Activated gamma-delta T cell treated with anti-CD3 and anti-CD28 coated beads, Interleukin-2, amount 50 U/mL, for 16 hours (primary cell): Measurements from ENCODE around the gene TMEM218.

Source experiments
- DNase-seq: peaks from one replicate; pipeline ENCODE4 v3.0.0-alpha.2; 2020; ENCODE audit warnings: low read depth

Gene TMEM218

GRCh38 chr11:125129316-125129993 is 18.0 kb upstream of the TMEM218 start:
- DNase-seq: no peak

GRCh38 chr11:125128450-125128849 is 17.0 kb upstream of the TMEM218 start:
- no peak for DNase-seq

DNA sequence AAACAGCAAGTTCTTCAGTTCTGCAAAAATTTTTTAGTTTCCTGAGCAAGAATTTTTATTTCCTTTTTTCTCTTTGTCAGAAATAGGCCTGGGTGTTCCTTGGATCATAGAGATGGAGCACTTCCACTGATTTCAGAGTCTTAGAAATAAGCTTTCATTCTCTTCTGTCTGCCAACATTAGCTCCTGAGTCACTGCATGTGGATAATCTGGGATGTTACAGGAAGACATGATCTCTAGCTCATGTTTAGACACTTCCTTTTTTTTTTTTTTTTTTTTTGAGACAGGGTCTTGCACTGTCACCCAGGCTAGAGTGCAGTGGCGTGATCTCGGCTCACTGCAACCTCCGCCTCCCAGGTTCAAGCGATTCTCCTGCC is 13.2 kb upstream of the TMEM218 start:
- DNase-seq: no peak

GRCh38 chr11:125123947-125124617 is 12.7 kb upstream of the TMEM218 start:
- no peak for DNase-seq

DNA sequence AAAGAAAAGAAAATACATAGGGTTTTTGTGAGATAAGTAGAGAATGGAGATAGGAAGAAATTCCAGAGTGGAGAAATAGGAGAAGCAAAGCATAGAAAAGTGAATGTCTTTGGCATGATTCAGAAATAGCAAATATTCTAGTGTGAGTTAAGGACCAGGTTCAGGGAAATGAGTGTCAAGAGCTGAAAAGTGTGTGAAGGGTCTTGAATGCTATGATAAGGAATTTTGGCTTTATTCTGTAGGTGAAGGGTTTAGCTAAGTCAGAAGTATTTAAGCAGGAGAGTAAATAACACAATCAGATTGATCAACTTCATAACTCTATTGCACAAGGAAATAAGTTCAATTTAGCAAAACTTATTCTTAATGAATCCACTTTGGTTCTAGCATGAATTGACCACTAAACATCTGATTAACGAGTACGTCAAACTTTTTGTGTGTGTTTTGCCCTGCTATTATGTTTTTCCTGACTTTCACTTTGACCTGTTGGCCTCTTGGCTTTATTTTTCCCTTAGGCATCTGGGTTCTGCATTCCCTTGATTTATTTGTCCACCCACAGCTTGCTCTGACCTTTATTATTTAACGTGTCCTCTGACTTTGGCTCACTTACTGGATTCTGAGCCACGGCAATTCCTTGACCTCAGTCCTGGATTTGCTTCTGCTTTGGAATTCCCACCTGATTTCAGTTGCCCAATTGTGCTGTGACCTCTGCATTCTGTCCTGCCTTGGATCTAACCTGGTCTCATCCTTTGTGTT is 11.9 kb upstream of the TMEM218 start:
- no peak for DNase-seq

DNA sequence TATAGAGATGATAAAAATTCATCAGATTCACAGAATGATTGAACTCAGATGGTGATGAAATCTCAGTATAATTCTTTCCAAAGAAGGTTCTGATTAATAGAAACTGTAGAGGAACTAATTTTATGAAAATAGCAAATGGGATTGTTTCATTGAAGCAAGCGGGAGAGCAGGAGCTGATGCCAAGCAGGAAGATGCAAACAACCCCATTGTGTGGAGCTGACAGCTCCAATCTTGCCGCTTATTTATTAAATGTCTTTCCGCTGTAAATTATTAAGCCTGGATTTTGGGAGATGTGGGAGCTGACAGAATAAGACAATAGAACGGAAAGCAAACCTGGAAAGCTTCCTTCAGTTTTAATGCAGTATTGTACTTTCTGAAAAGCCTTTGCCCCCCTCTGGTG is 6.0 kb upstream of the TMEM218 start:
- no peak for DNase-seq

GRCh38 chr11:125114518-125114917 is 3.1 kb upstream of the TMEM218 start:
- no peak for DNase-seq

- DNase-seq: no peak
These were observed 780 bp upstream of the TMEM218 start for GRCh38 chr11:125112208-125112604.

DNA sequence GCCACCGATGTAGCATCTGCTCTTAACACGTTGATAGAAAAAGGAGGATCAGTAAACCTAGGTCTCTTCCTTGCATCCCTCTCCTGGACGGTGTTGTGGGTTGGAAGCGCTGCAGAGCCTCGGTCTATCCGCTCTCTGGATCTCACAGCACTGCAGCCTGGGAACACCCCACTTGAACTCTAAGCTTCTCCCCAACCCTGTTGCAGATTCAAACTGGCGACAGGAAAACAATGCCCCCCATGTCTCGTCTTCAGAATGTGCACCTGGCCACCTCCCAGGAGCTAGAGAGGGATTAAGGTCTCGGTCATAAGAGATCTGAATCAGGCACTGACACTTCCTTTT is 454 bp downstream of the TMEM218 start:
- no peak for DNase-seq

GRCh38 chr11:125110506-125110905 is 920 bp downstream of the TMEM218 start:
- no peak for DNase-seq

GRCh38 chr11:125108469-125108868 is 3.0 kb downstream of the TMEM218 start:
- DNase-seq: no peak

GRCh38 chr11:125105926-125106325 is 5.5 kb downstream of the TMEM218 start:
- no peak for DNase-seq

- no peak for DNase-seq
These were observed 8.9 kb downstream of the TMEM218 start for GRCh38 chr11:125102510-125102909.

- DNase-seq: no peak
These were observed 9.4 kb downstream of the TMEM218 start for GRCh38 chr11:125102025-125102424.

DNA sequence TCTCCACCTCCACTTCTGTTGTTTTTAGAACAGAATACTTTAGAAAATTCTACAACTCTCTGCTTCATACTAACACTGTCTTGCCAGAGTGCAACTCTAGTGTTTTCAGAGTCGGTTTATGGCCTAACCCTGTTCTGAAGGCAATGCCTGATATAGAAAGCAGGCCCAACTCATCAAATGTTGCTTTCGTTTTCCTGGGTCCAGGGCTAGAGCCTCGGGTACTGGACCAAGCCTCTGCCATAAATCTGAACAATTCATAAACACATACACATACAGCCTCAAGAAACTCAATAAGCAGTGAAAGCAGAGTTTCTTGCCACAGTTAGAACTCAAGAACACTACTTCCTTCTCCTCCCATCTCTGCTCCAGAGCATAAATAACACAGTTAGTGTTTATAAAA is 9.8 kb downstream of the TMEM218 start:
- DNase-seq: no peak

GRCh38 chr11:125100136-125100535 is 11.3 kb downstream of the TMEM218 start:
- no peak for DNase-seq

- no peak for DNase-seq
These were observed 16.7 kb downstream of the TMEM218 start for GRCh38 chr11:125094731-125095130.

GRCh38 chr11:125093502-125093901 is 17.9 kb downstream of the TMEM218 start:
- DNase-seq: no peak

DNA sequence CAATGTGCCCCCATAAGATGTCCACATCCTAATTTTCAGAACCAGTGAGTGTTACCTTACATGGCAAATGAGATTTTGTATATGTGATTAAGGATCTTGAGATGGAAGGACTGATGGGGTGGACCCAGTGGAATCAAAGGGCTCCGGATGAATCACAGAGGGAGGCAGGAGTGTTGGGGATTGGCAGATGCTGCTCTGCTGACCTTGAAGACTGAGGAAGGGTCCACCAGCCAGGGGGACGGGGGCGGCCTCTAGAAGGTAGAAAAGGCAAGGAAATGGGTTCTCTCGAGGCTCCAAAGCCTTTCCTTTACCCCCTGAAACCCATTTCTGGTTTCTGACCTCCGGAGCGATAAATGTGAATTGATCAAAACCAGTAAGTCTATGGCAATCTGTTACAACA is 18.8 kb downstream of the TMEM218 start:
- no peak for DNase-seq

DNA sequence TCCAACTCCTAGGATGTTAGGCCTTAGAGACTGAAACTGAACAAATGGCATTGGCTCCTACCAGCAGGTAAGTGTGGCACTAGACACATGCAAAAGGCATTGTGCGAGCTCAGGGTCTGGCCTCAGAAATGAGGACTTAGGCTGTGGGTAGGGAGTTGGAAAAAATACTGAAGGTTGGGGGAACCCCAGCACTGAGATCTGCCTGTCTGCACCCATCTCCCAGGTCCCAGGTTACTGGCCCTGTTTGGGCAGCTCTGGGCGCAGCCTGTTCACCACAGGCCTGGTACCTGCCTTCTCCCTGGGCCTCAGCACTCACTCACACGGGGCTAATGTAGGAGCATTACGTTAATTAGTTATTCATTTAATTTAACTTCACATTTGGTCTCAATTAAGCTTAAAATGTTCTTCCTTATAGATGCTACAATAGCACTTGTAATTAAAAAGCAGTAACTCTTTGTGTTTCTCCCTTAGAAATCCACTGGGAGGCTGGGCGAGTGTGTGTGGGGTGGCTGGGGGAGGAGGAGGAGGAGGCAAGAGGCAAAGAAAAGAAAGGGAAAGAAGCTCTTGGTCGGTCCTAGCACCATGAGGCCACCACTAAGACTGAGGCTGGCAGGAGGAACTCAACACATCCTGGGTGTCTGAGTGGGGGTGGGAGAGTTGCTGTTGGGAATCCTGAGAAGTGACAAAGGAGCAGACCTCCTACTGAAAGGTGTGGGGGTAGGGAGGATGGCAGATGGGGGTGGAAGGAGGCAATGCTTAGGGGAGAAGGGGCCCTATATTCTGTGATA is 19.4 kb downstream of the TMEM218 start:
- DNase-seq: no peak

- no peak for DNase-seq
These were observed 20.1 kb downstream of the TMEM218 start for GRCh38 chr11:125091247-125091876.

GRCh38 chr11:125090816-125091215 is 20.6 kb downstream of the TMEM218 start:
- no peak for DNase-seq
